Stimulated activated CD4-positive, alpha-beta T cell treated with anti-CD3 and anti-CD28 coated beads, TNF-alpha, amount 100 ng/mL, for 24 hours (primary cell): ENCODE measurements around the gene NKD1.

Source experiments
- DNase-seq, 3 experiments: peaks; one replicate each; pipeline ENCODE4 v3.0.0-alpha.2; 2020; ENCODE audit warnings: low read depth in 3 of 3

Gene NKD1

GRCh38 chr16:50629334-50629733 lies 81.1 kb downstream of the NKD1 start:
- no peak for DNase-seq

DNA sequence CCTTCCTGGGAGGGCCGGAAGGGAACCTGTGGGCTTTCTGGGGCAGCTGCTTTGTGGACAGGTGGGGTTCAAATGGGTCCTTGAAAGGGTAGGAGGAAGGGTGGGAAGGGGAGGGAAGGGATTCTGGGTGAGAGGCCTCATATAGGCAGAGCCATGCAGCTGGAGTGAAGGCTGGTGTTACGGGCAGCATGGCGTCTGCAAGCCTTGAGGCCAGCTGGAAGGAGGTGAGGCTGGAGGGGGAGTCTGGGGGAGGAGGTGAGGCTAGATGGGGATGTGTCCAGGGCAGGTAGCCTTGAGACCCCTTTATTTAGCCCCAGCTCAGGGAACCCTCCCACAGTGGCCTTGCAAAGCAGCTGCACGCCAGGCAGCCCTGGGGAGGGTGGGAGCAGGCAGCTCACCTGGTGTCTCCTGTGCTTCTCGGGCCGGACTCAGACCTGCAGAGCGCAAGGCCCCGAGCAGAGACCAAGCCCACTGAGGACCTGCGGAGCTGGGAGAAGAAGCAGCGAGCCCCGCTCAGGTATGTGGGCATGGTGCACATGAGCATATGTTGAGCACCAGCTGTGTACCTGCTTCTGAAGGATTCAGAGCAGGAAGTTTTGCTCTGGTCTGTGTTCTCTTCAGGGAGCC lies 82.3 kb downstream of the NKD1 start:
- no peak for DNase-seq

- no peak for DNase-seq
Measured at GRCh38 chr16:50631249-50631984, 83.2 kb downstream of the NKD1 start.

- DNase-seq, result no peak
Measured at GRCh38 chr16:50631985-50632576, 83.9 kb downstream of the NKD1 start.

- DNase-seq, result no peak
Measured at GRCh38 chr16:50632927-50633800, 85.0 kb downstream of the NKD1 start.

GRCh38 chr16:50634090-50634489 lies 85.9 kb downstream of the NKD1 start:
- DNase-seq, result no peak

DNA sequence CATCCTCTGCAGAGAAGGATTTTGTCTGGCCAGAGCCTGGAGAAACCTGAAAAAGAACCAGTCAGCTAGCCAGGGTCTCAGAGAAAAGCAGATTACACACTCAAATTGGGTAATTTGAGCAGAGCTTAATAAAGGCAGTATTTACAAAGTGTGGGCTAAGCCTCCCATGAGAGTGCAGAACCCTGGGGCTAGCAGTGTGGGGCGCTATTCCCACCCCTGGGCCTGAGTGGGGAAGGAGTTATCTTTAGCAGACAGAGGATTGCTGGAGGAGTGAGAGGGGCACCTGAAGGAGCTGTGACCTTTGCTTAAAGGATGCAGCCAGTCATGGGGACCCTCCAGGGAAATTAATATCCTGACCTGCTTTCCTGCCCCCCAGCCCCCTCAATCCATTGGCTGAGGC lies 86.8 kb downstream of the NKD1 start:
- no peak for DNase-seq

DNA sequence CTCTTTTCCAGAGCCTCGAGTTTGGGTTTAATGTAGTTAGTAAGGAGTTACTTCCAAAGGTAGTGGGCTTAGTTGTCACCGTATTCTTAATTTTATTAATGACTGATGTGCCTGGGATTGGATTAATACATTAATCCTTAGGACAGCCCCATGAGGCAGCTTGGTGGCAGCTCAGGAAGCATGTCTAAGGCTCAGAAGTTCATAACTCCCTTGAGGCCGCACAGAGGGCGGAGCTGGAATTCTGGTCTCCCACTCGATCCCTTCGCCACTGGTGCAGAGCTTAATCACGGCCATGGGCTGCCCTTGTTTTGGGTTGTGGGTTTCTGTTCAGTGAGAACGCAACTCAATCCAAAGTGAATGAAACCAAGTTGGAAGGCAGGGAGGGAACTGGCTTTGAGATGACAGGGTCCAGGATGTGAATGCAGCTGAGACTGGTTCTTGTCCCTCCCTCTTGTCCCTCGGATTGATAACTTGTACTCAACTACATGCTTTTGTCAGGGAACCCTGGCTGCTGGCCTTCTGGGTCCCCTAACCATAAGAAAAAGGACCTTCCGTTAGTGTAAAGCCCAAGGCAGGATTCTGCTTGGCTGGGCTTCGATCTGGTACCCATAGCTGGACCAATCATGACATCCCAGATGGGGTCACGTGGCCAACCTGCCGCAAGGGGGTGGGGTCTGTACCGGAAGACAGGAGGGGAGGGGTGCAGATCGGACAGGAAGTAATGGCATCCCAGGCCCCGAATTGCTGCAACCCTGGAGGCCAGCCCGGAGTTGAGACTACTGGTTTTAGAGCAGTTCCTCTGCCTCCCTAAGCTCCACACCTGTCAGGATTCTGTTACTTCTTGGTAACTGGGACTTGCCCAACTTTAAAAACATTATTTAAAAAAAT lies 87.6 kb downstream of the NKD1 start:
- DNase-seq, result peak in 1 of 3 experiments; percentile 31

GRCh38 chr16:50636753-50637374 lies 88.7 kb downstream of the NKD1 start:
- DNase-seq, result no peak

- DNase-seq, result no peak
Measured at GRCh38 chr16:50637716-50638602, 89.8 kb downstream of the NKD1 start.

DNA sequence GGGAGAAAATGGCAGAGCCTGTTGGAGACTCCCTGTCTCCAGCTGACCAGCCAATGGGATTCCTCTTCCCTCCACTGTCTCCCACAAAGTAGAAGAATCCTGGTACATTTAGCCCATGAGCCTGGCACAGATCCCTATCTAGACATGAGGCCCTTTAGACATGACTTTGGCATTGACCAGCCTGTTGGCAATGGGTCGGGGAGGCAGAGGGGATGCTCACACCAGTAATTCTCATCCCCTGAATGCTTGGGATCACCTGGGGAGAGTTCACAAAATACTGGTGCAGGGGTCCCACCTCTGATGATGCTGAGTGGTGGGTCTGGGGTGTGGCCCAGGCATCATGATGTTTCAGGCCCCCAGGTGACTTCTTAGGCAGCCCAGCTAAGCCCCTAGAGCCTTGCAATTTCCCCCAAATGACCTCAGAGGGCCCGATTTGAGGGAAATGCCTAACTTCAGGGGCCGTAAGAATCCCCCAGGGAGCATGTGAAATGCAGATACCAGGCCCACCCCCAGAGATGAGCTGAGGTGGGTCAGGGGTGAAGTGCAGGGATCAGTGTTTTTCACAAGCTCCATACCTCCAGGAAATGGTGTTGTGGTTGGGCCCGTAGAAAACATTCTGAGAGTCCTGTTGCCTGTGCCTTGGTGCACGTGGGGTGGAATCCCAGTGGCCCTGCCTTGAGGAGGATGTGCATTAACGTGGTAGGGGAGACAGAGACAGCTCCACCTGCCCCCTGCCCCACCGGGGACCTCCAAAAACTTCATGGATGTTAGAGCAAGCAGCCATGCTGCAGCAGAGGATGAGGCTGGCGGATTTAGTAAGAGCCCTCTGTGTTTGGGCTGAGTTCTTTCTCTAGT lies 90.8 kb downstream of the NKD1 start:
- no peak for DNase-seq

DNA sequence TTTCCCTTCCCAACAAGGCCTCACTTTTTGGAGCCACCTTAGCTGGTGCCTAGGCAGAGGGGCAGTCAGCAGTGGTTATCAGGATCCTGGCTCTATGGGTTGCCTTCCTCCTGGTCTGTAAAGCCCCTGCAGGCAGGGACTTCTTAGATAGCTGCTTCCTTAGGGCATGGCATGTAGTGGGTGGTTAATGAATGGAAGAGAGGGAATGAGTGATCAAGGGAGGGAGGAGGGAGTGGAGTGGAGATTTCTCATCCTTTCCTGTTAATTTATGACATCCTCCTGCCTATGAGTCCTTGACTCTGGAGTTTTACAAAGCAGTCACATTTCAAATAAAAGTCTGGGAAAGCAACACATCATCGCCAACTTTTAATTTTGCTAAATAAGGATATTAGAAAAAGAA lies 92.2 kb downstream of the NKD1 start:
- DNase-seq, result no peak

- no peak for DNase-seq
Measured at GRCh38 chr16:50640919-50641817, 93.0 kb downstream of the NKD1 start.

- no peak for DNase-seq
Measured at GRCh38 chr16:50641818-50642187, 93.6 kb downstream of the NKD1 start.

- DNase-seq, result no peak
Measured at GRCh38 chr16:50642349-50642748, 94.2 kb downstream of the NKD1 start.

GRCh38 chr16:50643192-50643591 lies 95.0 kb downstream of the NKD1 start:
- DNase-seq, result no peak

GRCh38 chr16:50644245-50644644 lies 96.0 kb downstream of the NKD1 start:
- DNase-seq, result no peak

DNA sequence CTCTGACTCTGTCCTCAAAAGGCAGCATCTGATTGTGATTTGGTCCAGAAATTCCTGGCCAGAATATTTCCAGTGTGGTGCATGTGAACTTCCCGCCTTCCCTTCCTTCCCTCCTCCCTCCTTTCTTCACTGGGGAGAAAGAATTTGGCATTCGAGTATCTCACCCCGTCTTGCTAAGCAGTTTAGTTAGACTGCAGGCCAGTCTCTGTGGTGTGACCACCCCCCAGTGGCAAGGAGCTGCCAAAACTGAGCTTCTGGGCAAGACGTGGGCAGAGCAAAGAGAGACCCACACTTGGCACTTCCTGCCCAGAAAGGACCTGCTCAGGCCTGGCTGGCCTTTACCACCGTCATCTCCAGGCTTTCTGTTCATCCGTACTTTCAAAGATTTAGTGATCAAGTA lies 96.5 kb downstream of the NKD1 start:
- DNase-seq, result peak in 1 of 3 experiments; percentile 14
